ENCODE data around the gene SLC16A13.

Gene SLC16A13

GRCh38 chr17:7002288-7003047 lies 33.3 kb upstream of the SLC16A13 start:
- DNase-seq (ENCODE audit: low spot score), result no peak
- no peak for TF ChIP-seq CTCF (IDR thresholded peaks at IDR 0.05; ENCODE audit: extremely low read depth, insufficient read depth, missing control alignments)
- in situ Hi-C loops (cut with MboI; ENCODE audit: low pct_unique_long_range_greater_than_20kb, low sequenced_read_pairs, unreplicated experiment), result loop anchor here (10.0 kb wide), 1 partner anchor 338 kb away; no protein-coding TSS in a partner anchor

- no peak for TF ChIP-seq CTCF (IDR thresholded peaks at IDR 0.05; ENCODE audit: extremely low read depth, insufficient read depth, missing control alignments)
- in situ Hi-C loops (cut with MboI; ENCODE audit: low pct_unique_long_range_greater_than_20kb, low sequenced_read_pairs, unreplicated experiment), result loop anchor here (10.0 kb wide), 1 partner anchor 339 kb away; no protein-coding TSS in a partner anchor
- no peak for DNase-seq (ENCODE audit: low spot score)
These were observed 32.1 kb upstream of the SLC16A13 start for GRCh38 chr17:7003745-7004144.

GRCh38 chr17:7004398-7005253 lies 31.2 kb upstream of the SLC16A13 start:
- DNase-seq (ENCODE audit: low spot score), result peak; percentile 75
- peak; percentile 72 for TF ChIP-seq CTCF (IDR thresholded peaks at IDR 0.05; ENCODE audit: extremely low read depth, insufficient read depth, missing control alignments)
- in situ Hi-C loops (cut with MboI; ENCODE audit: low pct_unique_long_range_greater_than_20kb, low sequenced_read_pairs, unreplicated experiment), result loop anchor here (5.0 to 10.0 kb wide), 2 partner anchors 92 to 340 kb away; no protein-coding TSS in a partner anchor

GRCh38 chr17:7005716-7006115 lies 30.1 kb upstream of the SLC16A13 start:
- in situ Hi-C loops (cut with MboI; ENCODE audit: low pct_unique_long_range_greater_than_20kb, low sequenced_read_pairs, unreplicated experiment), result loop anchor here (5.0 to 10.0 kb wide), 2 partner anchors 93 to 341 kb away; no protein-coding TSS in a partner anchor
- no peak for DNase-seq (ENCODE audit: low spot score)
- no peak for TF ChIP-seq CTCF (IDR thresholded peaks at IDR 0.05; ENCODE audit: extremely low read depth, insufficient read depth, missing control alignments)

- DNase-seq (ENCODE audit: low spot score), result no peak
- in situ Hi-C loops (cut with MboI; ENCODE audit: low pct_unique_long_range_greater_than_20kb, low sequenced_read_pairs, unreplicated experiment), result loop anchor here (5.0 to 10.0 kb wide), 2 partner anchors 95 to 342 kb away; no protein-coding TSS in a partner anchor
- no peak for TF ChIP-seq CTCF (IDR thresholded peaks at IDR 0.05; ENCODE audit: extremely low read depth, insufficient read depth, missing control alignments)
These were observed 28.7 kb upstream of the SLC16A13 start for GRCh38 chr17:7007143-7007542.

GRCh38 chr17:7010523-7010922 lies 25.3 kb upstream of the SLC16A13 start:
- no peak for DNase-seq (ENCODE audit: low spot score)
- in situ Hi-C loops (cut with MboI; ENCODE audit: low pct_unique_long_range_greater_than_20kb, low sequenced_read_pairs, unreplicated experiment), result no loop called here

More at GRCh38 chr17:7010523-7010922, 25.3 kb upstream of the SLC16A13 start:
- TF ChIP-seq CTCF (IDR thresholded peaks at IDR 0.05; ENCODE audit: extremely low read depth, insufficient read depth, missing control alignments), result no peak
